Aorta (tissue), 5 donors: Measurements from ENCODE around the gene CEBPZ. TPM values are rescaled to one million over a fixed set of nuclear protein-coding genes. Genes with fewer than 3 reads are reported as not detected.
"Not testable (repeated sequence)": the region's sequence is repeated elsewhere in the genome, so short reads cannot be mapped to it uniquely, and the experiment has no call there.

ENCODE experiments used
- ATAC-seq: fragments of 200-7000 bp; cut with Tn5 transposase; one replicate; pipeline ENCODE4 v1.9.1; 2022; ENCODE audit warnings: moderate library complexity; ENCODE audit not compliant: low FRiP score
- DNase-seq, 2 donors: peaks; one replicate each; pipeline ENCODE4 v3.0.0-alpha.2; 2020
- H3K27ac ChIP-seq, 2 donors: one replicate each; pipeline ENCODE4 v1.5.1; 2013; ENCODE audit warnings: low read length in 2 of 2, mild to moderate bottlenecking in 2 of 2, moderate library complexity in 2 of 2, control low read depth in 1 of 2, inconsistent platforms in 1 of 2, low read depth in 1 of 2
- H3K27me3 ChIP-seq, 2 donors: one replicate each; pipeline ENCODE4 v1.6.1; 2013; ENCODE audit warnings: control low read depth in 1 of 2, low read length in 1 of 2, mild to moderate bottlenecking in 1 of 2, moderate library complexity in 1 of 2; ENCODE audit not compliant: insufficient read depth in 2 of 2, control insufficient read depth in 1 of 2
- H3K36me3 ChIP-seq, 2 donors: one replicate each; pipeline ENCODE4 v1.6.1; 2013; ENCODE audit warnings: control low read depth in 1 of 2, low read length in 1 of 2, mild to moderate bottlenecking in 1 of 2; ENCODE audit not compliant: insufficient read depth in 2 of 2, control insufficient read depth in 1 of 2
- H3K4me1 ChIP-seq, 2 donors: one replicate each; pipeline ENCODE4 v1.6.1; 2013; ENCODE audit warnings: low read length in 2 of 2, control low read depth in 1 of 2, mild to moderate bottlenecking in 1 of 2, moderate library complexity in 1 of 2; ENCODE audit not compliant: insufficient read depth in 2 of 2, control insufficient read depth in 1 of 2
- H3K4me3 ChIP-seq, 2 donors: one replicate each; pipeline ENCODE4 v1.5.1; 2013; ENCODE audit warnings: low read length in 2 of 2, control low read depth in 1 of 2, mild to moderate bottlenecking in 1 of 2
- H3K9me3 ChIP-seq: one replicate; pipeline ENCODE4 v1.6.1; 2013; ENCODE audit warnings: mild to moderate bottlenecking, low read length; ENCODE audit not compliant: control insufficient read depth
- WGBS, 2 donors: extraction: QIAGEN DNeasy Blood & Tissue Kit; methylation state at CpG; one replicate each; pipeline ENCODE4 v1.1.7; 2013; 5-methylcytosine and 5-hydroxymethylcytosine counted together
- intact Hi-C, 2 donors: fragments of 100-400 bp; cut with DNase I; formaldehyde crosslinking; loops; one replicate each; pipeline versions ENCODE4 v1.14.2 to v1.15.0; 2022
- polyA plus RNA-seq, 2 donors: library from polyadenylated mRNA; stranded (reverse); fragments of 200-250 nt; gene quantifications; one replicate each; pipeline ENCODE4 v1.2.3, GENCODE V29; 2013
- total RNA-seq, 2 donors: library from RNA; stranded (reverse); fragmentation: NEBNext Ultra II Directional; extraction: Animal tissue kit (Norgen Biotek cat#: 25700); gene quantifications; one replicate each; pipeline ENCODE4 v1.2.1, GENCODE V29; 2021
- donor health status: healthy with polysubstance abuse.
- donor health status: Bipolar disorder and iron deficiency.
- donor health status: DM: no; HTN: no; CAD: no.
- donor health status: DM: no; HTN: no; CAD: no.
- donor health status: DM: yes; HTN: yes; CAD: no.

CEBPZ gene
- total and polyA plus RNA-seq, 4 donors: 19.5 to 38.1 (median 36.0) TPM

- intact Hi-C loops: no loop called here
- DNase-seq: no peak
- no peak for ATAC-seq
- no peak overlapping the region for H3K4me3 ChIP-seq
- peaks cover 5% of the 10 kb centered on the region in 2 donors for H3K4me1 ChIP-seq
- H3K36me3 ChIP-seq: peaks cover 0 to 4% of the 10 kb centered on the region in 2 donors
- no peaks in the 10 kb centered on the region for H3K27me3 ChIP-seq
- 88 to 91% methylated on average over 4 of the region's 4 CpGs for WGBS, 2 donors
- H3K27ac ChIP-seq: no peak overlapping the region
- H3K9me3 ChIP-seq: no peaks in the 10 kb centered on the region
Observed at GRCh38 chr2:37226863-37227262, 4.5 kb downstream of the CEBPZ start.

GRCh38 chr2:37225129-37225528 lies 6.3 kb downstream of the CEBPZ start:
- H3K9me3 ChIP-seq, H3K27ac ChIP-seq, H3K36me3 ChIP-seq, H3K4me3 ChIP-seq, H3K27me3 ChIP-seq, intact Hi-C loops, ATAC-seq, H3K4me1 ChIP-seq, DNase-seq: not testable (repeated sequence)
- WGBS, 2 donors: no CpG with 5 or more reads among the region's 2 CpGs

GRCh38 chr2:37224063-37224462 lies 7.3 kb downstream of the CEBPZ start:
- H3K27me3 ChIP-seq: no peaks in the 10 kb centered on the region
- intact Hi-C loops: no loop called here
- DNase-seq (no peak), ATAC-seq (no peak)
- H3K27ac ChIP-seq: no peak overlapping the region
- H3K4me3 ChIP-seq: no peak overlapping the region
- peaks cover 0 to 1% of the 10 kb centered on the region in 2 donors for H3K4me1 ChIP-seq
- 81 to 82% methylated on average over 1 of the region's 1 CpG for WGBS, 2 donors
- no peaks in the 10 kb centered on the region for H3K9me3 ChIP-seq
- peaks cover 3 to 4% of the 10 kb centered on the region in 2 donors for H3K36me3 ChIP-seq

GRCh38 chr2:37223131-37223530 lies 8.3 kb downstream of the CEBPZ start:
- Histone ChIP-seq H3K27ac (no peak overlapping the region), H3K4me1 (peaks cover 0 to 1% of the 10 kb centered on the region in 2 donors), H3K36me3 (peaks cover 3 to 4% of the 10 kb centered on the region in 2 donors), H3K9me3 (no peaks in the 10 kb centered on the region), H3K4me3 (no peak overlapping the region), H3K27me3 (no peaks in the 10 kb centered on the region)
- WGBS, 2 donors: 95% methylated on average over 4 of the region's 4 CpGs
- intact Hi-C loops: no loop called here
- ATAC-seq: no peak
- DNase-seq: no peak

- DNase-seq (no peak), ATAC-seq (no peak)
- no peaks in the 10 kb centered on the region for H3K9me3 ChIP-seq
- no peak overlapping the region for H3K4me3 ChIP-seq
- no peaks in the 10 kb centered on the region for H3K4me1 ChIP-seq
- no peaks in the 10 kb centered on the region for H3K27me3 ChIP-seq
- no peak overlapping the region for H3K27ac ChIP-seq
- WGBS, 2 donors: 91 to 93% methylated on average over 4 of the region's 4 CpGs
- H3K36me3 ChIP-seq: peaks cover 0 to 3% of the 10 kb centered on the region in 2 donors
- intact Hi-C loops: no loop called here
Observed at GRCh38 chr2:37219046-37219445, 12.3 kb downstream of the CEBPZ start.

GRCh38 chr2:37215250-37215649 lies 16.1 kb downstream of the CEBPZ start:
- WGBS, 2 donors: 82 to 84% methylated on average over 1 of the region's 1 CpG
- Histone ChIP-seq H3K4me3 (no peak overlapping the region), H3K27ac (no peak overlapping the region), H3K36me3 (peaks cover 0 to 7% of the 10 kb centered on the region in 2 donors), H3K4me1 (no peaks in the 10 kb centered on the region), H3K27me3 (no peaks in the 10 kb centered on the region), H3K9me3 (no peaks in the 10 kb centered on the region)
- intact Hi-C loops: no loop called here
- ATAC-seq: no peak
- DNase-seq: no peak

- DNase-seq (no peak), ATAC-seq (no peak)
- Histone ChIP-seq H3K27ac (no peak overlapping the region), H3K4me1 (no peaks in the 10 kb centered on the region), H3K9me3 (no peaks in the 10 kb centered on the region), H3K36me3 (peaks cover 0 to 7% of the 10 kb centered on the region in 2 donors), H3K27me3 (no peaks in the 10 kb centered on the region), H3K4me3 (no peak overlapping the region)
- intact Hi-C loops: no loop called here
- 82 to 88% methylated on average over 3 of the region's 3 CpGs for WGBS, 2 donors
Observed at GRCh38 chr2:37211939-37212338, 19.5 kb downstream of the CEBPZ start.

GRCh38 chr2:37211212-37211611 lies 20.2 kb downstream of the CEBPZ start:
- H3K4me1 ChIP-seq: no peaks in the 10 kb centered on the region
- no peak overlapping the region for H3K4me3 ChIP-seq
- H3K27ac ChIP-seq: no peak overlapping the region
- no peaks in the 10 kb centered on the region for H3K27me3 ChIP-seq
- intact Hi-C loops: no loop called here
- DNase-seq (no peak), ATAC-seq (no peak)
- H3K9me3 ChIP-seq: no peaks in the 10 kb centered on the region
- H3K36me3 ChIP-seq: peaks cover 3 to 9% of the 10 kb centered on the region in 2 donors

GRCh38 chr2:37206760-37207159 lies 24.6 kb downstream of the CEBPZ start:
- H3K9me3 ChIP-seq, DNase-seq, intact Hi-C loops, H3K4me3 ChIP-seq, ATAC-seq, H3K36me3 ChIP-seq, H3K27me3 ChIP-seq, H3K4me1 ChIP-seq, H3K27ac ChIP-seq: not testable (repeated sequence)
- 97 to 98% methylated on average over 2 of the region's 2 CpGs for WGBS, 2 donors
